Natural killer cell (primary cell): Measurements from ENCODE around the gene CCDC87. TPM values are rescaled to one million over a fixed set of nuclear protein-coding genes. Genes with fewer than 3 reads are reported as not detected.

Experiments used
- ATAC-seq, 3 donors: fragments of 150-1000 bp in 2 of 3; fragments of 200-7000 bp in 1 of 3; cut with Tn5 transposase; 1 replicate in 1 of 3; 2 replicates in 2 of 3; pipeline ENCODE4 v1.10.0; 2021; ENCODE audit warnings: mild to moderate bottlenecking in 2 of 3, moderate library complexity in 2 of 3
- DNase-seq, 2 donors: peaks; one replicate each; pipeline versions ENCODE4 v3.0.0 to v3.0.0-alpha.2; 2013 to 2021; ENCODE audit warnings: mixed read lengths in 1 of 2
- H3K27ac ChIP-seq: one replicate; pipeline ENCODE4 v1.5.1; 2013; ENCODE audit warnings: mild to moderate bottlenecking, low read length
- H3K27me3 ChIP-seq: one replicate; pipeline ENCODE4 v1.6.1; 2013; ENCODE audit warnings: low read length; ENCODE audit not compliant: control insufficient read depth, insufficient read depth
- H3K36me3 ChIP-seq: one replicate; pipeline ENCODE4 v1.6.1; 2013; ENCODE audit warnings: low read length; ENCODE audit not compliant: control insufficient read depth, insufficient read depth
- H3K4me1 ChIP-seq: one replicate; pipeline ENCODE4 v1.6.1; 2013; ENCODE audit warnings: low read length; ENCODE audit not compliant: control insufficient read depth, insufficient read depth
- H3K4me3 ChIP-seq: one replicate; pipeline ENCODE4 v1.5.1; 2013; ENCODE audit warnings: low read length
- H3K9me3 ChIP-seq: one replicate; pipeline ENCODE4 v1.6.1; 2013; ENCODE audit warnings: low read length; ENCODE audit not compliant: control insufficient read depth, insufficient read depth
- H3K27ac Mint-ChIP-seq, 2 donors: one replicate each; pipeline ENCODE4 v1.8.0; 2022; ENCODE audit warnings: mild to moderate bottlenecking in 2 of 2, mixed read lengths in 2 of 2, moderate library complexity in 1 of 2
- H3K27me3 Mint-ChIP-seq, 2 donors: one replicate each; pipeline ENCODE4 v1.8.0; 2022; ENCODE audit warnings: low read depth in 2 of 2, mixed read lengths in 2 of 2
- H3K36me3 Mint-ChIP-seq: one replicate; pipeline ENCODE4 v1.8.0; 2022; ENCODE audit warnings: mixed read lengths
- H3K4me1 Mint-ChIP-seq, 2 donors: one replicate each; pipeline ENCODE4 v1.8.0; 2022; ENCODE audit warnings: mixed read lengths in 2 of 2
- H3K4me3 Mint-ChIP-seq: one replicate; pipeline ENCODE4 v1.8.0; 2022; ENCODE audit warnings: mild to moderate bottlenecking, moderate library complexity, mixed read lengths
- H3K9me3 Mint-ChIP-seq, 2 donors: one replicate each; pipeline ENCODE4 v1.8.0; 2022; ENCODE audit warnings: mixed read lengths in 2 of 2
- CTCF ChIP-seq: fragments of 200-600 bp; IDR thresholded peaks from one replicate; pipeline ENCODE4 v1.8.0; 2022; ENCODE audit warnings: antibody characterized with exemption
- WGBS: methylation state at CpG from one replicate; pipeline ENCODE4 v1.1.7; 2013; ENCODE audit warnings: missing lambda C conversion rate; ENCODE audit not compliant: insufficient coverage; 5-methylcytosine and 5-hydroxymethylcytosine counted together
- intact Hi-C: fragments of 100-400 bp; cut with micrococcal nuclease; formaldehyde crosslinking; loops from one replicate; pipeline ENCODE4 v1.14.2; 2022
- total RNA-seq, 4 donors: library from RNA; stranded (reverse); fragments of 120-200 nt in 1 of 4; gene quantifications; one replicate each; pipeline versions ENCODE4 v1.2.3 to v1.2.4, GENCODE V29; 2013 to 2022

The CCDC87 gene
- total RNA-seq, 3 donors from 2014 or later (not counting 1 experiment from before 2014, with no cell fraction given), result 0.40 to 0.68 (median 0.49) TPM

- Mint-ChIP-seq H3K9me3 (no peaks in the 10 kb centered on the region), H3K36me3 (no peaks in the 10 kb centered on the region), H3K27ac (no peak overlapping the region), H3K27me3 (no peaks in the 10 kb centered on the region), H3K4me1 (no peaks in the 10 kb centered on the region), H3K4me3 (no peak overlapping the region)
- ATAC-seq (no peak), DNase-seq (no peak)
- no peak overlapping the region for H3K27ac ChIP-seq
- no peak overlapping the region for H3K4me3 ChIP-seq
- no peak for TF ChIP-seq CTCF
- no peaks in the 10 kb centered on the region for H3K27me3 ChIP-seq
- intact Hi-C loops, result no loop called here
- H3K4me1 ChIP-seq, result peaks cover 4% of the 10 kb centered on the region
- H3K9me3 ChIP-seq, result no peaks in the 10 kb centered on the region
- WGBS, result 84% methylated on average over 5 of the region's 5 CpGs
- H3K36me3 ChIP-seq, result peaks cover 25% of the 10 kb centered on the region
These were observed 11.3 kb upstream of the CCDC87 start for GRCh38 chr11:66604155-66604554.

GRCh38 chr11:66603072-66603471 lies 10.2 kb upstream of the CCDC87 start:
- H3K27ac ChIP-seq, result no peak overlapping the region
- Mint-ChIP-seq H3K9me3 (no peaks in the 10 kb centered on the region), H3K4me3 (no peak overlapping the region), H3K36me3 (no peaks in the 10 kb centered on the region), H3K27ac (no peak overlapping the region), H3K4me1 (no peaks in the 10 kb centered on the region), H3K27me3 (no peaks in the 10 kb centered on the region)
- H3K27me3 ChIP-seq, result no peaks in the 10 kb centered on the region
- DNase-seq (no peak), ATAC-seq (no peak)
- TF ChIP-seq CTCF, result no peak
- H3K9me3 ChIP-seq, result no peaks in the 10 kb centered on the region
- 95% methylated on average over 6 of the region's 6 CpGs for WGBS
- intact Hi-C loops, result no loop called here
- H3K36me3 ChIP-seq, result peaks cover 27% of the 10 kb centered on the region
- H3K4me3 ChIP-seq, result no peak overlapping the region
- H3K4me1 ChIP-seq, result no peaks in the 10 kb centered on the region

GRCh38 chr11:66600631-66601233 lies 7.9 kb upstream of the CCDC87 start:
- ATAC-seq (no peak), DNase-seq (no peak)
- H3K4me1 ChIP-seq, result no peaks in the 10 kb centered on the region
- no peaks in the 10 kb centered on the region for H3K27me3 Mint-ChIP-seq
- H3K36me3 ChIP-seq, result peaks cover 22% of the 10 kb centered on the region
- no peak for TF ChIP-seq CTCF
- H3K9me3 Mint-ChIP-seq, result no peaks in the 10 kb centered on the region
- no peak overlapping the region for H3K4me3 Mint-ChIP-seq
- H3K9me3 ChIP-seq, result no peaks in the 10 kb centered on the region
- no peak overlapping the region for H3K4me3 ChIP-seq
- H3K27me3 ChIP-seq, result no peaks in the 10 kb centered on the region
- H3K4me1 Mint-ChIP-seq, result peaks cover under 1% of the 10 kb centered on the region in 2 donors
- H3K36me3 Mint-ChIP-seq, result no peaks in the 10 kb centered on the region
- H3K27ac ChIP-seq, result no peak overlapping the region
- intact Hi-C loops, result no loop called here
- WGBS, result 67% methylated on average over 2 of the region's 4 CpGs
- no peak overlapping the region for H3K27ac Mint-ChIP-seq

GRCh38 chr11:66600219-66600618 lies 7.4 kb upstream of the CCDC87 start:
- no peak overlapping the region for H3K27ac Mint-ChIP-seq
- Histone ChIP-seq H3K36me3 (peaks cover 17% of the 10 kb centered on the region), H3K27ac (no peak overlapping the region)

More at GRCh38 chr11:66600219-66600618, 7.4 kb upstream of the CCDC87 start:
- 75% methylated on average over 2 of the region's 2 CpGs for WGBS
- H3K36me3 Mint-ChIP-seq, result no peaks in the 10 kb centered on the region
- no peak overlapping the region for H3K4me3 Mint-ChIP-seq
- no peak for TF ChIP-seq CTCF
- DNase-seq (no peak), ATAC-seq (no peak)
- Histone ChIP-seq H3K4me3 (no peak overlapping the region), H3K4me1 (no peaks in the 10 kb centered on the region), H3K27me3 (no peaks in the 10 kb centered on the region), H3K9me3 (no peaks in the 10 kb centered on the region)
- intact Hi-C loops, result no loop called here
- H3K9me3 Mint-ChIP-seq, result no peaks in the 10 kb centered on the region
- H3K27me3 Mint-ChIP-seq, result no peaks in the 10 kb centered on the region
- H3K4me1 Mint-ChIP-seq, result peaks cover 6% of the 10 kb centered on the region in 2 donors
